Measurements from ENCODE around the gene MMP12. TPM values are rescaled to one million over a fixed set of nuclear protein-coding genes. Genes with fewer than 3 reads are reported as not detected.

MMP12 gene
- polyA plus RNA-seq, 3 donors = not detected

DNA sequence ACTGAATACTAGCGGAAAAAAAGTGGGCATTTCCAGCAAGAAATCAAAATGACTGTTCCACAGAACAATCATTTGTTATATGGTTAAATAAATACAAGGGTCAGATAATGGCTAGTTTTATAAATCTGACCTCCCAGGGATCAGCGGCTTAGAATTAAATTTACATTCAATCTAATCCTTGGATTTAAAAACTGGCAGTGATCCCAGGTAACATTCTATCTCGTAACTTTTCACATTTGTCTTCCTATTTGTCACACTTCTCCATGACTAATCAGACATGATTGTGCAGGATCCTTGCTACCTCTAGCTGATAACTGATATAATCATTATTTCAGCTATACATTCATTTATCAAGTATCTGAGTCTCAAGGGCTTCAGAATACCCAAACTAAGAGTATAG, 28.5 kb downstream of the MMP12 start:
- Histone ChIP-seq H4K20me1 (ENCODE audit: insufficient read depth, low read length) (no peaks in the 10 kb centered on the region), H3K27me3 (ENCODE audit: control insufficient read depth in 2 of 2, insufficient read depth in 2 of 2, low read length in 2 of 2) (no peaks in the 10 kb centered on the region), H3K79me2 (ENCODE audit: insufficient read depth, low read length) (no peaks in the 10 kb centered on the region), H3K4me2 (replicated peaks; ENCODE audit: extremely low read depth, low read length, poor library complexity, severe bottlenecking) (no peak overlapping the region), H2AFZ (ENCODE audit: insufficient read depth, low read depth, low read length, poor library complexity, severe bottlenecking) (no peak overlapping the region), H3K27ac (ENCODE audit: low read depth in 1 of 2, low read length in 2 of 2) (no peak overlapping the region), H3K4me3 (replicated peaks in 1 of 3; ENCODE audit: low read depth in 2 of 3, low read length in 3 of 3) (no peak overlapping the region), H3K9ac (ENCODE audit: insufficient read depth, low read length, poor library complexity, severe bottlenecking) (no peak overlapping the region), H3K4me1 (ENCODE audit: control insufficient read depth in 1 of 2, insufficient read depth in 2 of 2, low read length in 2 of 2) (no peaks in the 10 kb centered on the region), H3K36me3 (replicated peaks in 1 of 2; ENCODE audit: control insufficient read depth in 1 of 2, insufficient read depth in 2 of 2, low read length in 2 of 2) (no peaks in the 10 kb centered on the region), H3K9me3 (replicated peaks in 1 of 2; ENCODE audit: control insufficient read depth in 1 of 2, insufficient read depth in 1 of 2, low read length in 2 of 2) (no peaks in the 10 kb centered on the region)
- intact Hi-C loops (cut with micrococcal nuclease) = no loop called here
- WGBS (ENCODE audit: insufficient coverage) = 92% methylated on average over 2 of the region's 3 CpGs
- TF ChIP-seq CTCF (IDR thresholded peaks at IDR 0.05) = no peak
- H3K27me3 Mint-ChIP-seq (ENCODE audit: low read depth in 3 of 3) = peaks cover 3 to 5% (median 4%) of the 10 kb centered on the region in 3 donors
- H3K27ac Mint-ChIP-seq = no peak overlapping the region
- peaks cover 0 to 3% (median 0%) of the 10 kb centered on the region in 7 donors for H3K9me3 Mint-ChIP-seq
- H3K36me3 Mint-ChIP-seq = no peaks in the 10 kb centered on the region
- H3K4me3 Mint-ChIP-seq = no peak overlapping the region
- H3K4me1 Mint-ChIP-seq = no peaks in the 10 kb centered on the region
- no peak for DNase-seq

GRCh38 chr11:102843489-102843888, 31.3 kb downstream of the MMP12 start, which contains the start of gene MMP3:
Gene MMP3, minus strand, starts transcription at chr11:102843609. Its CDS starts 63 bp downstream, at chr11:102843546.
- Histone ChIP-seq H3K27me3 (ENCODE audit: control insufficient read depth in 2 of 2, insufficient read depth in 2 of 2, low read length in 2 of 2) (no peaks in the 10 kb centered on the region), H4K20me1 (ENCODE audit: insufficient read depth, low read length) (no peaks in the 10 kb centered on the region), H2AFZ (ENCODE audit: insufficient read depth, low read depth, low read length, poor library complexity, severe bottlenecking) (no peak within 1 kb of the TSS), H3K4me1 (ENCODE audit: control insufficient read depth in 1 of 2, insufficient read depth in 2 of 2, low read length in 2 of 2) (no peaks in the 10 kb centered on the region), H3K9me3 (replicated peaks in 1 of 2; ENCODE audit: control insufficient read depth in 1 of 2, insufficient read depth in 1 of 2, low read length in 2 of 2) (no peaks in the 10 kb centered on the region), H3K4me2 (replicated peaks; ENCODE audit: extremely low read depth, low read length, poor library complexity, severe bottlenecking) (no peak within 1 kb of the TSS), H3K36me3 (replicated peaks in 1 of 2; ENCODE audit: control insufficient read depth in 1 of 2, insufficient read depth in 2 of 2, low read length in 2 of 2) (no peaks in the 10 kb centered on the region), H3K79me2 (ENCODE audit: insufficient read depth, low read length) (no peaks in the 10 kb centered on the region), H3K9ac (ENCODE audit: insufficient read depth, low read length, poor library complexity, severe bottlenecking) (no peak within 1 kb of the TSS), H3K4me3 (replicated peaks in 1 of 3; ENCODE audit: low read depth in 2 of 3, low read length in 3 of 3) (no peak within 1 kb of the TSS), H3K27ac (ENCODE audit: low read depth in 1 of 2, low read length in 2 of 2) (no peak within 1 kb of the TSS)
- Mint-ChIP-seq H3K4me3 (no peak within 1 kb of the TSS), H3K36me3 (no peaks in the 10 kb centered on the region), H3K27ac (no peak within 1 kb of the TSS), H3K4me1 (no peaks in the 10 kb centered on the region), H3K27me3 (ENCODE audit: low read depth in 3 of 3) (peaks cover 3 to 7% (median 5%) of the 10 kb centered on the region in 3 donors), H3K9me3 (peaks cover 0 to 3% (median 0%) of the 10 kb centered on the region in 7 donors)
- 86% methylated on average over 1 of the region's 4 CpGs for WGBS (ENCODE audit: insufficient coverage)
- intact Hi-C loops (cut with micrococcal nuclease) = no loop called here
- TF ChIP-seq CTCF (IDR thresholded peaks at IDR 0.05) = no peak
- no peak for DNase-seq
